Tongue (tissue), 2 donors: Measurements from ENCODE around the gene MIS18BP1. TPM values are rescaled to one million over a fixed set of nuclear protein-coding genes. Genes with fewer than 3 reads are reported as not detected.

Experiments used
- small RNA-seq: library from RNA; depleted of rRNA; stranded (forward); fragments of <200 nt; gene quantifications from one replicate; pipeline ENCODE3, GENCODE V24; 2014; ENCODE audit warnings: low replicate concordance
- total RNA-seq: library from RNA; depleted of rRNA; stranded (reverse); fragments of >200 nt; gene quantifications from one replicate; pipeline ENCODE4 v1.2.3, GENCODE V29; 2014

Gene MIS18BP1
- total RNA-seq, 1 donor from 2014 or later = 49.7 TPM

Small RNA genes lying within 50 kb of the gene (small RNA-seq; reads per million reads assigned to genes)
- gene RNU6-552P = not detected

Other genes with a start within 250 kb of the MIS18BP1 start
- gene PRPF39, start 169.1 kb downstream of the MIS18BP1 start, total RNA-seq = 66.1 TPM
- 62.4 TPM for gene FKBP3, start 118.7 kb downstream of the MIS18BP1 start, total RNA-seq
- gene FANCM, start 117.3 kb downstream of the MIS18BP1 start, total RNA-seq = 12.5 TPM